HepG2 (cell line): ENCODE results near the gene CENPP. TPM values are rescaled to one million over a fixed set of nuclear protein-coding genes. Genes with fewer than 3 reads are reported as not detected.

ENCODE experiments used
- ATAC-seq: fragments of 200-7000 bp; cut with Tn5 transposase; 3 replicates; pipeline ENCODE4 v1.9.1; 2020; ENCODE audit warnings: mild to moderate bottlenecking, moderate library complexity
- BruUV-seq: library from RNA; stranded (reverse); fragments of 400-500 nt; replicated peaks from 2 replicates; lab custom pipeline; 2021; lab: Mats Ljungman, UMichigan
- CTCF ChIA-PET: fragments of 300-600 bp; formaldehyde crosslinking; extraction: SDS; loops from one replicate; lab custom pipeline; 2021; ENCODE audit warnings: low total read pairs, inconsistent platforms, low intra/inter-chr PET ratio; lab: Yijun Ruan, JAX
- POLR2A ChIA-PET: fragments of 350-600 bp; sonication (Branson Sonifier 250); formaldehyde crosslinking; loops from one replicate; lab custom pipeline; 2020; ENCODE audit warnings: antibody characterized with exemption, inconsistent platforms; lab: Yijun Ruan, JAX
- DNase-seq: peaks from one replicate; pipeline ENCODE4 v3.0.0-alpha.2; 2015; ENCODE audit warnings: low spot score
- FAIRE-seq: peaks from 3 replicates; lab custom pipeline; 2011; peaks lifted over from hg19 to GRCh38; lab: Jason Lieb, UNC
- H2AFZ ChIP-seq: one replicate; pipeline ENCODE4 v1.6.1; 2011; ENCODE audit warnings: low read length, inconsistent platforms
- H3K27ac ChIP-seq: fragments of 300-600 bp; 3 replicates; pipeline ENCODE4 v1.8.0; 2011; ENCODE audit warnings: mixed run types, mild to moderate bottlenecking, mixed read lengths, low read length, inconsistent platforms; ENCODE audit not compliant: insufficient read depth; ENCODE audit errors: extremely low read length
- H3K27me3 ChIP-seq, 2 experiments: fragments of 200-600 bp in 1 of 2; 2 replicates in 1 of 2; 3 replicates in 1 of 2; pipeline versions ENCODE4 v1.6.0 to v1.8.0; 2011; ENCODE audit warnings: low read length in 2 of 2, mild to moderate bottlenecking in 2 of 2, moderate library complexity in 2 of 2, inconsistent platforms in 1 of 2; ENCODE audit not compliant: insufficient read depth in 2 of 2, control insufficient read depth in 1 of 2
- H3K36me3 ChIP-seq, 2 experiments: fragments of 200-600 bp in 1 of 2; replicated peaks in 1 of 2; 2 replicates in 1 of 2; 3 replicates in 1 of 2; pipeline versions ENCODE4 v1.5.1 to v1.8.0; 2011; ENCODE audit warnings: low read length in 2 of 2, inconsistent platforms in 1 of 2; ENCODE audit not compliant: insufficient read depth in 2 of 2, control insufficient read depth in 1 of 2
- H3K4me1 ChIP-seq: 2 replicates; pipeline ENCODE4 v1.5.1; 2012; ENCODE audit warnings: low read length, inconsistent platforms; ENCODE audit not compliant: insufficient read depth
- H3K4me2 ChIP-seq: 2 replicates; pipeline ENCODE4 v1.6.0; 2011; ENCODE audit warnings: low read depth, low read length, inconsistent platforms
- H3K4me3 ChIP-seq, 3 experiments: fragments of 200-600 bp in 1 of 3; sonication (generic), shearing (Covaris generic) in 1 of 3; replicated peaks in 1 of 3; 2 replicates each; pipeline ENCODE4 v1.5.1; 2011 to 2016; ENCODE audit warnings: low read length in 3 of 3, inconsistent platforms in 2 of 3, low read depth in 2 of 3, mild to moderate bottlenecking in 2 of 3, control low read depth in 1 of 3, mixed read lengths in 1 of 3; ENCODE audit not compliant: insufficient read depth in 1 of 3
- H3K79me2 ChIP-seq: one replicate; pipeline ENCODE4 v1.6.1; 2011; ENCODE audit warnings: low read length, inconsistent platforms; ENCODE audit not compliant: insufficient read depth
- H3K9ac ChIP-seq: 2 replicates; pipeline ENCODE4 v1.6.0; 2011; ENCODE audit warnings: mild to moderate bottlenecking, low read depth, low read length, inconsistent platforms; ENCODE audit not compliant: insufficient read depth
- H3K9me3 ChIP-seq: 2 replicates; pipeline ENCODE4 v1.5.1; 2012; ENCODE audit warnings: mild to moderate bottlenecking, low read length
- H4K20me1 ChIP-seq: 2 replicates; pipeline ENCODE4 v1.6.0; 2011; ENCODE audit warnings: inconsistent platforms, mild to moderate bottlenecking, low read length, moderate library complexity; ENCODE audit not compliant: insufficient read depth
- AKAP8 ChIP-seq: sonication (generic); formaldehyde crosslinking; IDR thresholded peaks from 2 replicates; pipeline ENCODE4 v1.5.1; 2020; ENCODE audit warnings: mild to moderate bottlenecking, missing genetic modification reagents
- CHD4 ChIP-seq: fragments of 200-600 bp; sonication (generic); IDR thresholded peaks from 2 replicates; pipeline ENCODE4 v1.7.0; 2017; ENCODE audit warnings: mild to moderate bottlenecking, low read length, borderline replicate concordance
- GPN1 ChIP-seq: sonication (generic); formaldehyde crosslinking; IDR thresholded peaks from 2 replicates; pipeline ENCODE4 v1.5.1; 2020; ENCODE audit warnings: missing genetic modification reagents, borderline replicate concordance
- MAX ChIP-seq: IDR thresholded peaks from 2 replicates; pipeline ENCODE4 v1.6.1; 2012; ENCODE audit warnings: inconsistent platforms
- POLR2G ChIP-seq: fragments of 200-400 bp; formaldehyde crosslinking; IDR thresholded peaks from 2 replicates; pipeline ENCODE4 v1.6.1; 2018; ENCODE audit warnings: mild to moderate bottlenecking, low read depth, low read length, moderate library complexity
- RFXANK ChIP-seq: IDR thresholded peaks from 2 replicates; pipeline ENCODE4 v1.6.1; 2016
- SALL2 ChIP-seq: sonication (generic); formaldehyde crosslinking; IDR thresholded peaks from 2 replicates; pipeline ENCODE4 v1.8.1; 2023; ENCODE audit warnings: mild to moderate bottlenecking, missing genetic modification reagents, inconsistent platforms
- SMARCC2 ChIP-seq: fragments of 450-650 bp; IDR thresholded peaks from 2 replicates; pipeline ENCODE4 v1.6.1; 2017; ENCODE audit warnings: antibody characterized with exemption, mild to moderate bottlenecking
- TFAP4 ChIP-seq: sonication (generic); IDR thresholded peaks from 2 replicates; pipeline ENCODE4 v1.6.1; 2016; ENCODE audit warnings: low read depth, borderline replicate concordance
- ZNF160 ChIP-seq: sonication (generic); formaldehyde crosslinking; IDR thresholded peaks from 2 replicates; pipeline ENCODE4 v1.8.0; 2022; ENCODE audit warnings: mild to moderate bottlenecking, inconsistent platforms, missing genetic modification reagents
- ZNF446 ChIP-seq: sonication (generic); formaldehyde crosslinking; IDR thresholded peaks from 2 replicates; pipeline ENCODE4 v1.5.0; 2020; ENCODE audit warnings: mild to moderate bottlenecking, missing genetic modification reagents
- ZUFSP ChIP-seq: sonication (generic); formaldehyde crosslinking; IDR thresholded peaks from 2 replicates; pipeline ENCODE4 v1.9.0; 2021; ENCODE audit warnings: missing genetic modification reagents, mild to moderate bottlenecking, borderline replicate concordance
- WGBS: methylation state at CpG from one replicate; pipeline ENCODE4 v1.1.6; 2017; ENCODE audit warnings: low lambda C conversion rate; 5-methylcytosine and 5-hydroxymethylcytosine counted together
- in situ Hi-C: cut with HindIII; loops from 2 replicates; pipeline ENCODE4 v1.10.0; 2017; ENCODE audit warnings: low pct_unique_long_range_greater_than_20kb; ENCODE audit not compliant: extremely low pct_ligation_motif_present
- intact Hi-C: fragments of 100-400 bp; cut with micrococcal nuclease; formaldehyde crosslinking; loops from one replicate; pipeline ENCODE4 v1.10.0; 2022; ENCODE audit not compliant: unreplicated experiment
- polyA plus RNA-seq, 8 experiments: library from polyadenylated mRNA; depleted of rRNA in 3 of 8; stranded (reverse) in 7 of 8; unstranded in 1 of 8; fragments of >200 nt; fragmentation: Illumina TruSeq in 4 of 8; extraction: Trizol in 4 of 8; gene quantifications; 2 replicates each; pipeline versions ENCODE4 v1.2.1 to v1.2.3, GENCODE V29; 2011 to 2016; ENCODE audit warnings: low read depth in 4 of 8, missing spikeins in 1 of 8, mixed read lengths in 1 of 8; ENCODE audit not compliant: insufficient read depth in 1 of 8
- total RNA-seq, 5 experiments: library from RNA; depleted of rRNA; stranded (reverse); fragments of >200 nt; fragmentation: Illumina TruSeq; extraction: Trizol; gene quantifications; 2 replicates each; pipeline ENCODE4 v1.2.3, GENCODE V29; 2016; ENCODE audit warnings: low read depth in 1 of 5

Gene CENPP
- total and polyA plus RNA-seq, 2 of the 13 experiments (the other 11 are each of a cell fraction or from before 2014, with no cell fraction given) = 2.0 to 11.4 TPM

GRCh38 chr9:92601451-92601850 lies 275.7 kb downstream of the CENPP start:
- no peak overlapping the region for H3K4me3 ChIP-seq
- H3K36me3 ChIP-seq = no peaks in the 10 kb centered on the region
- no peak for DNase-seq
- CTCF ChIA-PET = no interaction called here
- H3K9me3 ChIP-seq = no peaks in the 10 kb centered on the region
- in situ Hi-C loops = no loop called here
- BruUV-seq = no TSS peak
- H2AFZ ChIP-seq = no peak overlapping the region
- no peaks in the 10 kb centered on the region for H4K20me1 ChIP-seq
- no peaks in the 10 kb centered on the region for H3K27me3 ChIP-seq
- no peak overlapping the region for H3K27ac ChIP-seq
- TF ChIP-seq SMARCC2 (no peak), ZUFSP (CRISPR knock-in tag) (no peak), ZNF160 (CRISPR knock-in tag) (no peak), CHD4 (no peak), ZNF446 (CRISPR knock-in tag) (no peak), SALL2 (CRISPR knock-in tag) (no peak), MAX (no peak), AKAP8 (CRISPR knock-in tag) (no peak), POLR2G (no peak), RFXANK (CRISPR knock-in tag) (no peak), TFAP4 (no peak), GPN1 (CRISPR knock-in tag) (no peak)
- TF ChIP-seq, all 625 proteins: peak for 0
- ATAC-seq (no peak), FAIRE-seq (no peak)
- 92% methylated on average over 12 of the region's 12 CpGs for WGBS
- POLR2A ChIA-PET = no interaction called here
- Histone ChIP-seq H3K79me2 (no peaks in the 10 kb centered on the region), H3K4me2 (no peak overlapping the region), H3K9ac (no peak overlapping the region), H3K4me1 (peaks cover 52% of the 10 kb centered on the region)
- intact Hi-C loops = no loop called here
